BJ (cell line): ENCODE measurements around the gene WSCD1. TPM values are rescaled to one million over a fixed set of nuclear protein-coding genes. Genes with fewer than 3 reads are reported as not detected.

Experiments
- CTCF ChIA-PET: fragments of 350-600 bp; formaldehyde crosslinking; extraction: SDS; loops from one replicate; lab custom pipeline; 2021; ENCODE audit warnings: antibody characterized with exemption, inconsistent platforms; lab: Yijun Ruan, JAX
- POLR2A ChIA-PET: fragments of 300-600 bp; sonication (Branson Sonifier 250); formaldehyde crosslinking; extraction: SDS; loops from one replicate; lab custom pipeline; 2021; ENCODE audit warnings: antibody characterized with exemption; lab: Charles Lee
- DNase-seq: peaks from one replicate; pipeline ENCODE4 v3.0.0-alpha.2; 2011; ENCODE audit warnings: low read depth
- H3K27me3 ChIP-seq: 2 replicates; pipeline ENCODE4 v1.6.0; 2011; ENCODE audit warnings: low read length; ENCODE audit not compliant: control insufficient read depth, insufficient read depth
- H3K36me3 ChIP-seq: 2 replicates; pipeline ENCODE4 v1.5.1; 2011; ENCODE audit warnings: low read length; ENCODE audit not compliant: control insufficient read depth, insufficient read depth
- H3K4me3 ChIP-seq: 2 replicates; pipeline ENCODE4 v1.5.1; 2011; ENCODE audit warnings: low read depth, mild to moderate bottlenecking, control low read depth, low read length
- polyA plus RNA-seq: library from polyadenylated mRNA; depleted of rRNA; stranded (reverse); fragments of >200 nt; gene quantifications from 2 replicates; pipeline ENCODE4 v1.2.3, GENCODE V29; 2011
- TF ChIP-seq, protein P1 (sequence below): IDR thresholded peaks from 2 replicates; pipeline ENCODE4 v1.5.1; 2011; ENCODE audit warnings: low read depth, mild to moderate bottlenecking, control low read depth, inconsistent platforms, low read length, moderate library complexity; ENCODE audit not compliant: insufficient read depth

WSCD1 gene
- polyA plus RNA-seq, 1 experiment: 1.0 TPM

- no peak for DNase-seq
- Histone ChIP-seq H3K36me3 (no peaks in the 10 kb centered on the region), H3K27me3 (no peaks in the 10 kb centered on the region; the same call in none of the 2 replicates), H3K4me3 (no peak overlapping the region)
- ChIA-PET CTCF (no interaction called here), POLR2A (no interaction called here)
- TF ChIP-seq, protein P1, sequence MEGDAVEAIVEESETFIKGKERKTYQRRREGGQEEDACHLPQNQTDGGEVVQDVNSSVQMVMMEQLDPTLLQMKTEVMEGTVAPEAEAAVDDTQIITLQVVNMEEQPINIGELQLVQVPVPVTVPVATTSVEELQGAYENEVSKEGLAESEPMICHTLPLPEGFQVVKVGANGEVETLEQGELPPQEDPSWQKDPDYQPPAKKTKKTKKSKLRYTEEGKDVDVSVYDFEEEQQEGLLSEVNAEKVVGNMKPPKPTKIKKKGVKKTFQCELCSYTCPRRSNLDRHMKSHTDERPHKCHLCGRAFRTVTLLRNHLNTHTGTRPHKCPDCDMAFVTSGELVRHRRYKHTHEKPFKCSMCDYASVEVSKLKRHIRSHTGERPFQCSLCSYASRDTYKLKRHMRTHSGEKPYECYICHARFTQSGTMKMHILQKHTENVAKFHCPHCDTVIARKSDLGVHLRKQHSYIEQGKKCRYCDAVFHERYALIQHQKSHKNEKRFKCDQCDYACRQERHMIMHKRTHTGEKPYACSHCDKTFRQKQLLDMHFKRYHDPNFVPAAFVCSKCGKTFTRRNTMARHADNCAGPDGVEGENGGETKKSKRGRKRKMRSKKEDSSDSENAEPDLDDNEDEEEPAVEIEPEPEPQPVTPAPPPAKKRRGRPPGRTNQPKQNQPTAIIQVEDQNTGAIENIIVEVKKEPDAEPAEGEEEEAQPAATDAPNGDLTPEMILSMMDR: no peak
Measured at GRCh38 chr17:6166492-6167179, 96.5 kb downstream of the WSCD1 start.

DNA sequence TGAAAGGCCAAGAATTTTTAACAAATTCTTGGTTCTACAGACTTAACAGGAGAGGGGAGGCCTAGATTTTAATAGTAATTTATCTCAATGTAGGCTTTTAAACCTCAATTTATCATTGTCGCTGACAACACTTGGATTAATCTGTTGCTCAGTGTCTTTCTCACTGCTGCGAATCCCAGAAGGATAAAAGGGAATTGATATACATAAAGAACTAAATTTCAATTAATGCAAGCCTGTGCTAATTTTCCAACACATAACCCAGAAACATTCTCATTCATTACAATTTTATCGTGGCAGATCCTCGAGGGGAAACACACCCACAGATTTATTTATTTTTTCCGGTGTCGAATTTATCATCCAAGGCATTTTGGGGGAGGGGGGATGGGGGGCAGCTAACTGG lies 98.1 kb downstream of the WSCD1 start:
- TF ChIP-seq, protein P1: no peak
- ChIA-PET POLR2A (no interaction called here), CTCF (no interaction called here)
- Histone ChIP-seq H3K27me3 (no peaks in the 10 kb centered on the region; the same call in none of the 2 replicates), H3K36me3 (no peaks in the 10 kb centered on the region), H3K4me3 (no peak overlapping the region)
- DNase-seq: no peak

DNA sequence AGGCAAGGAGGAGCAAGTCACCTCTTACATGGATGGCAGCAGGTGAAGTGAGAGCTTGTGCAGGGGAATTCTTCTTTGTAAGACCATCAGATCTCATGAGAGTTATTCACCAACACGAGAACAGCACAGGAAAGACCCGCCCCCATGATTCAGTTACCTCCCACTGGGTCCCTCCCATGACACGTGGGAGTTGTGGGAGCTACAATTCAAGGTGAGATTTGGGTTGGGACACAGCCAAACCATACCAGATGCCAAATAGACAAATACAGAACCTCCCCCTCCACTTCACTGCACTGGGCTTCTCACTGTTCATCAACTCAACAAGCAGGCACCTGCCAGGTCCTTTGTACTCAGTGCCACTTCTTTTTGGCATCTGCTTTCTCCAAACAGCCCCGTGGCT lies 100.2 kb downstream of the WSCD1 start:
- Histone ChIP-seq H3K27me3 (0 out of 2 replicates have a peak, but pooled peaks cover 1% of the 10 kb centered on the region), H3K36me3 (no peaks in the 10 kb centered on the region), H3K4me3 (no peak overlapping the region)
- POLR2A ChIA-PET: no interaction called here
- CTCF ChIA-PET: no interaction called here
- TF ChIP-seq, protein P1: no peak
- no peak for DNase-seq

DNA sequence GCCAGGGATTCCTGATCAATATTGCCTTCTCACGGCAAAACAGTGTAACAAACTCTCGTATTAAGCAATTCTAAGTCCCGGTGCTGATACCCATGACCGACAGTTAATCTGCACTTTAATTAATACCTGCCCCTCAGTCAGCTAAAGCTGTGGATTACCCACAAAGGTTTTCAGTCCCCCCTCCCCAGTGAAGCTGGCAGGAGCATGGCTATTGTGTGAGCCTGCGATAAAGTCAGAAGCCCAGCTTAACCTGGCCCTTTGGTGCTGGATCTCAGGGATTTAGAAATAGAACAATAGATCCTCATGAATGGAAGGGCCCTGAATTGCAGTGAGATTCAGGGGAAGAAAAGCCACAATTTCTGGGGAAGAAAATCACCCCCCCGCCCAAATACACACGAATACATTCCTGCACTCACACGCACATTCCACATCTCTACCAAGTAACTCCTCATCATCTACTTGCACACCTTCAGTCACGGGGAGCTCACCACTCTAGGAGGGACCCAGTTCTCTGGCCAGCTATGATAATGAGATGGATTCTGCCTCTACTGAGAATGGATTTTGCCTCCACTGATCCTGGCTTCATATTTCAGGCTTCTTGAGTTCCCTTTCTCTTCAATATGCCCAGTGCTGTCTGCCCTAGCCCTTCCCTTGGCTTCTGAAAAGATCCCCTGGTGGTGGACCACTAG lies 102.6 kb downstream of the WSCD1 start:
- Histone ChIP-seq H3K36me3 (no peaks in the 10 kb centered on the region), H3K4me3 (no peak overlapping the region), H3K27me3 (0 out of 2 replicates have a peak, but pooled peaks cover 1% of the 10 kb centered on the region)
- ChIA-PET POLR2A (no interaction called here), CTCF (no interaction called here)
- TF ChIP-seq, protein P1: no peak
- DNase-seq: no peak

- Histone ChIP-seq H3K27me3 (0 out of 2 replicates have a peak, but pooled peaks cover 1% of the 10 kb centered on the region), H3K4me3 (no peak overlapping the region), H3K36me3 (no peaks in the 10 kb centered on the region)
- POLR2A ChIA-PET: no interaction called here
- CTCF ChIA-PET: interaction anchor here (1.3 kb wide), 1 partner anchor 101 kb away, joined by 3 read pairs; no protein-coding TSS in a partner anchor
- TF ChIP-seq, protein P1: no peak
- DNase-seq: no peak
Measured at GRCh38 chr17:6173653-6174052, 103.5 kb downstream of the WSCD1 start.
